Fibroblast of skin of left biceps (primary cell): ENCODE results near the gene ALDH1L2.

Source experiments
- DNase-seq, 2 experiments: peaks; one replicate each; pipeline ENCODE4 v3.0.0-alpha.2; 2013; ENCODE audit warnings: low read depth in 2 of 2

ALDH1L2 gene

GRCh38 chr12:105083551-105084105 is 630 bp downstream of the ALDH1L2 start:
- DNase-seq, result peak; percentile 66 to 72

GRCh38 chr12:105083031-105083430 is 1.2 kb downstream of the ALDH1L2 start:
- DNase-seq, result no peak

GRCh38 chr12:105078712-105079570 is 5.3 kb downstream of the ALDH1L2 start:
- DNase-seq, result no peak

DNA sequence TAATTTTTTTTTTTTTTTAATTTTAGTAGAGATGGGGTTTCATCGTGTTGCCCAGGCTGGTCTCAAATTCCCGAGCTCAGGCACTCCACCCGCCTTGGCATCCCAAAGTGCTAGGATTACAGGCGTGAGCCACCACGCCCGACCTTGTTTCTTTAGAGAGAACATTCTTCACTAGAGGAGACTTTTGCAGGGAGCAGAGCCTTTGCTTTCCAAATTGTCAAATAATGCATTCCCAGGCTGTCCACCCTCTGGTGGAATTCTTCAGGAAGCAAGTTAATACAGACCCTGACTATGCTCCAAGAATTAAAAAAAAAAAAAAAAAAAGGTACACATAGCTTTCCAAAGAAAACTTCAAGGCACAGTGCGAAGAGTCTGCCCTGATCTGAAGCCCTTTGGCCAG is 6.8 kb downstream of the ALDH1L2 start:
- no peak for DNase-seq

DNA sequence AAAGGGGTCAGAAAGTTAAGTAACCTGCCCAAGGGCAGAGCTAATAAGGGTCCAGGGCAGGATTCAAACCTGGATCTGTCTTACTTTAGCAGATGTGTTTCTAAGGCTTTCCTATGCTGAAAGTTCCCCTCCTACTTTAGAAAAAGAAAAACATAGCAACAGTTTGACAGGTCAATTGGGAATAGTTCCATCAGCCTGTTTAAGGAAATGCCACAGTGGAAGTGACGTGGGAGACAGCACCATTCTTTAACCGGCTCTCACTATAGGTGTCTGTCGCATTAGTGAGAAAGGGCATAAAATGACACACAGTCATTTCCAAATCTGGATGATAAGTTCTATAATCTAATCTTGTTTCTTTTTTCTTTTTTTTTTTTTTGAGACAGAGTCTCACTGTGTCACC is 7.3 kb downstream of the ALDH1L2 start:
- DNase-seq, result no peak

DNA sequence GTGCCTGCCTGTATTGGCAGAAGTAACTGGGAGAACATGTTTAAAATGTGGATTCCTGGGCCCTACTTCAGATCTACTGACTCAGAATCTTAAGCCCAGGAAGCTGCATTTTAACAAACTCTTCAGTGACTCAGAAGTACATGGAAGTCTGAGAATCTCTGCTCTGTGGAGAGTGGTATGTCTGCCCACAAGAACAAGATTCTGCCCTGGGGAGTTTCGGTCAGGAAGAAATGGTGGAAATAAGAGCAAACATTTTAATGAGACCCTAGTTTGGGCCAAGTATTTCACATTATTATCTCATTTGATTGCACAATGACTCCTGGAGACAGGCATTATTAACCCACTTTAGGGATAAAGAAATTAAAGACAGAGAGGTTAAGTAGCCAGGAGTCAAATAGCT is 8.2 kb downstream of the ALDH1L2 start:
- DNase-seq, result no peak

DNA sequence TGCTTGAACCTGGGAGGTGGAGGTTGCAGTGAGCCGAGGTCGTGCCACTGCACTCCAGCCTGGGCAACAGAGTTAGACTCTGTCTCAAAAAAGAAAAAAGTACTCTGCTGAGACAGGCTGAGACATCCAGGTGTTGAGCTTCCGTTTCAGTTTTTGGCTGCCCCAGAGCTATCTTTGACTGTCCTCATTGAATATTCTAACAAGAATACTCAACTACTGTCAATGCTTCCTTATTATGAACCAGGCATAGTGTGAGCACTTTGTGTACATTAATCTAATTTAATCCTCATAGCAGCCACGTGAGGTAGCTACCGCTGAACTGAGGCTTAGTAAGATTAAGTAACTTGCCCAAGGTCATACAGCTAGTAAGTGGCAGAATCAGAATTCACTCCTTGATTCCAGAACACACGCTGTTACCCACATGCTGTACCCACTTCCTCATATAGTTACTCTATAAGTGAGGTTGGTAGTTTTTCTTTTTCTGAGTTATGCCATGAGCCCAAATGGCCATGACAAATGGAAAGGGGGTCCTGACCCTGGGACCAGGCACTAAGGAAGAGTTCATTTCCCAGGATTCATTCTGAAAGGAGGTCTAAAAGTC is 11.3 kb downstream of the ALDH1L2 start:
- DNase-seq, result no peak

GRCh38 chr12:105071981-105072380 is 12.3 kb downstream of the ALDH1L2 start:
- no peak for DNase-seq

GRCh38 chr12:105069936-105070702 is 14.1 kb downstream of the ALDH1L2 start:
- no peak for DNase-seq

GRCh38 chr12:105067511-105068031 is 16.7 kb downstream of the ALDH1L2 start:
- DNase-seq, result no peak

DNA sequence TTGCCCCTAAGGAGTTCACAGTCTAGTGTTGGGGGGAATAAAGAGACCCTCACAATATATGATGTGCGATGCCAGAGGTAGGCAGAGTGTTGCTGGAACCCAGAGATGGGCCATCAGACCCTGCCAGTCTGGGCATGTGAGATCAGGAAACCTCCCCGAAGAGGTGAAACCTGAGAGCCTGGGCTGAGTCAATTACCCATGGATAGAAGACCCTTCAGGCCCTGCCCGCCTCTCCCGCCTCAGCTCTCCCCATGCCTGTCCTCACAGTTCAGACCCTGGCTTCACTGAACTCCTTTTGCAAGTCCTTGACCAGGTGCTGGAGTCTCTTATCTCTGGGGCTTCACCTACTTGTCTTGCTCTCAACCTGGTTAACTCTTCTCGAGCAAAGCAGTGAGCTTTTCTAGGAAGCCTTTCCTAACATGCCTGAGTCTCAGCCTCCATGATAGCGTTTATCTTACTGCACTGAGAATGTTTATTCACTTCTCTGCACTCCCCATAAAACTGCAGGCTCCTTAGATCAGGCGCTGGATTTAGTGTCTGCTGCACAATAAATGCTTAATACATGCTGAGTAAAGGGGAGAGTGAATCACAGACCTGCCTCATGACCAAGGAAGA is 19.6 kb downstream of the ALDH1L2 start:
- DNase-seq, result no peak

DNA sequence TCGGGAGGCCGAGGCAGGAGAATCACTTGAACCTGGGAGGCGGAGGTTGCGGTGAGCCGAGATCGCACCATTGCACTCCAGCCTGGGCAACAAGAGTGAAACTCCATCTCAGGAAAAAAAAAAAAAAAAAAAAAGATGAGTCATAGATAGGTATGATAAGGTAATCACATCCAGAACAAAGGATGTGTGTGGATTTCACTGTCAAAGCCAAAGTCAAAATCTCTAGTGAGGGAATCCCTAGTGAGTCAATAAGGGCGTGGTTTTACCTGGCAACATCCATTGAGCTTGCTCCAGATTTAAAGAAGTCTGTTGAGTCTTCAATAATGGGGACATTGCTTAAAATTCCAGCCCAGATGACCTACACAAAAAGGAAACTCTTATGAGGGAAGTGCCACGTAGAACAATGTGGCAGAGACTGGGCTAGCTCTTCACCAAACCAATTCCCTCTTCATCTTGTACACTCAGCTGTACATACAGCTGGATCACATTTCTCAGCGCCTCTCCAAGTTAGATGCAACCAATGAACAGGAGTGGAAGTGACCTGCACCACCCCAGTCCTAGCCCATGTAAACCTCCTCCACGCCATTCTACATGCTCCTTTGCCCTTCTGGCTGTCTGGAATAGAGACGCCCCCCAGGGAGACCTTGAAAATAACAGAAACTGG is 23.4 kb downstream of the ALDH1L2 start:
- no peak for DNase-seq

DNA sequence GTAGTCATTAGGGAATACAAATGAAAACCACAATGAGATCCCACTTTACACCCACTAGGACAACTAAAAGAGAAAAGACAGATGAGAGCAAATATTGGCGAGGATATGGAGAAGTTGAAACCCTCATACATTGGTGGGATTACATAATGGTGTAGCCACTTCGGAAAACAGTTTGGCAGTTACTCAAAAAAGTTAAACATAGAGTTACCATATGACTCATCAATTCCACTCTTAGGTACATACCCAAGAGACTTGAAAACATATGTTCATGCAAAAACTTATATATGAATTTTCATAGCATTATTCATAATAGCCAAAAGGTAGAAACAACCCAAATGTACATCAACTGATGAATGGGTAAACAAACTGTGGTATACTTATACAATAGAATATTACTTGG is 27.1 kb downstream of the ALDH1L2 start:
- peak in 1 of 2 experiments; percentile 6 for DNase-seq

DNA sequence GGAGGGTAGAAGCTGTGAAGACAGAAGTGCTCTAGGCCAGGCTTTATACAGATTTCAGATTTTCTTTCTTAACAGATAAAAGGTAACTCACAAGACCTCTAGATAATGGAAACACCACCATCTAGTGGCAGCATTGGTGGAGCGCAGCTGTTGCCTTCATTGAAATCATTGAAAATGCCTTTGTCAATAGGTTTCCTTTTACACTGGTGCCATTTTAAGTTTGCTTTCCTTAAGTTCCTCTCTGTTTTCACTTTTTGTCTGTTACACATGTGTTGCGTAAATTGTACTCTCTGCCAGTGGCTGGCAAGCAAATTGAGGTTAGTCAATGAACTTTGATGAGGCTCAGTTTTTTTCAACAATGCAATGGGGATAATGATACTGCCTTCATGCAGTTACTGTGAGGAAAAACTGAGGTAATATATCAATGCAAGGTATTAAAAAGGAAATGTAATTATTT is 31.1 kb downstream of the ALDH1L2 start:
- DNase-seq, result peak; percentile 30 to 33

- DNase-seq, result no peak
These were observed 32.3 kb downstream of the ALDH1L2 start for GRCh38 chr12:105051981-105052380.

GRCh38 chr12:105048315-105048714 is 35.9 kb downstream of the ALDH1L2 start:
- DNase-seq, result no peak

GRCh38 chr12:105047308-105047707 is 37.0 kb downstream of the ALDH1L2 start:
- no peak for DNase-seq

- DNase-seq, result no peak
These were observed 43.1 kb downstream of the ALDH1L2 start for GRCh38 chr12:105041186-105041585.

- DNase-seq, result no peak
These were observed 43.8 kb downstream of the ALDH1L2 start for GRCh38 chr12:105040476-105040875.

DNA sequence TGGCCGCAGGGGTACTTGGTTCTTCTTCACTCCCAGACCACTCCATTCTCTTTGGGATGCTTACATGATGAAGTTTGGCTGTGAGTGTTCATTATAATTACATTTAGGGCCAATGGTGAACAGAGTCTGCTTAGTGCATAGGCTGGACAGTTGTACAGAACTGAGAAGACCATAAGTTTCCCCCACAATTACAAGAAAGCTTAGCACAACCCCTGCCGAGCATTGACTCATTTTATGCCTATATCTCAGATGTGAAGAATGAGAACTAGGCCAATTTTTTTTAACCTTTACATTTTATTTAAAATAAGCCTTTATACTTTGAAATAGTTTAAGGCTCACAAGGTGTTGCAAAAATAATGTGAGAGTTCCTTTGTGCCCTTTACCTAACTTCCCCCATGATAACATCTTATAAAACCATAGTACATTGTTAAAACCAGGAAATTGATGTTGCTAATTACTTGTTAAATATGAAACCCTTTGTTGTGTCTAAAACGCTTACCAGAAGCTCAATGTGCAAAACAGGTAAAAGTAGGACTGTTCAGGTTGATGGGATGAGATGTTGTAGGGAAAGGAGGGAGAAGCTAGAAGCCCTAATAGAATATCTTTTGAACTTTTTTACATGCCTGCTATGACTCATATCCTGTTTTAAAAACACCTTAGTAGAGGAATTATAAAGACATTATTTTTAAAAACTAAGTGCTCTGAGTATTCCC is 47.2 kb downstream of the ALDH1L2 start:
- DNase-seq, result no peak
